Caco-2 (cell line): ENCODE measurements around the gene ZFAND4. TPM values are rescaled to one million over a fixed set of nuclear protein-coding genes. Genes with fewer than 3 reads are reported as not detected.

Experiments
- BruUV-seq: library from RNA; stranded (reverse); fragments of 400-500 nt; replicated peaks from 2 replicates; lab custom pipeline; 2021; lab: Mats Ljungman, UMichigan
- CTCF ChIA-PET: fragments of 300-600 bp; sonication (Branson Sonifier 250); formaldehyde crosslinking; loops from one replicate; lab custom pipeline; 2022; ENCODE audit warnings: antibody characterized with exemption; lab: Charles Lee
- POLR2A ChIA-PET: fragments of 300-600 bp; sonication (Branson Sonifier 250); formaldehyde crosslinking; loops from one replicate; lab custom pipeline; 2022; ENCODE audit warnings: antibody characterized with exemption; lab: Charles Lee
- DNase-seq, 2 experiments: peaks; one replicate each; pipeline versions ENCODE4 v3.0.0 to v3.0.0-alpha.2; 2020 to 2022
- H3K27me3 ChIP-seq: replicated peaks from 2 replicates; pipeline ENCODE4 v1.6.0; 2011; ENCODE audit warnings: low read length; ENCODE audit not compliant: control insufficient read depth, insufficient read depth
- H3K36me3 ChIP-seq: 2 replicates; pipeline ENCODE4 v1.5.1; 2011; ENCODE audit warnings: low read length; ENCODE audit not compliant: control insufficient read depth, insufficient read depth
- H3K4me1 ChIP-seq: fragments of 250-450 bp; sonication (Bioruptor Pico); 2 replicates; pipeline ENCODE4 v1.5.1; 2020; ENCODE audit warnings: mild to moderate bottlenecking
- H3K4me3 ChIP-seq: 2 replicates; pipeline ENCODE4 v1.5.1; 2011; ENCODE audit warnings: low read depth, mild to moderate bottlenecking, control low read depth, low read length
- H3K9me3 ChIP-seq: fragments of 250-450 bp; sonication (Bioruptor Pico); 2 replicates; pipeline ENCODE4 v1.5.1; 2020; ENCODE audit warnings: mild to moderate bottlenecking, moderate library complexity
- H3K27ac Mint-ChIP-seq: one replicate; pipeline ENCODE4 v1.8.0; 2022; ENCODE audit warnings: mixed read lengths; ENCODE audit not compliant: unreplicated experiment
- H3K27me3 Mint-ChIP-seq: one replicate; pipeline ENCODE4 v1.8.0; 2022; ENCODE audit warnings: mixed read lengths; ENCODE audit not compliant: insufficient read depth, unreplicated experiment
- H3K36me3 Mint-ChIP-seq: one replicate; pipeline ENCODE4 v1.8.0; 2022; ENCODE audit warnings: mild to moderate bottlenecking, mixed read lengths; ENCODE audit not compliant: insufficient read depth, unreplicated experiment
- H3K4me1 Mint-ChIP-seq: one replicate; pipeline ENCODE4 v1.8.0; 2022; ENCODE audit warnings: low read depth, mixed read lengths; ENCODE audit not compliant: unreplicated experiment
- H3K4me3 Mint-ChIP-seq: one replicate; pipeline ENCODE4 v1.8.0; 2022; ENCODE audit warnings: mild to moderate bottlenecking, moderate library complexity, mixed read lengths; ENCODE audit not compliant: unreplicated experiment
- H3K9me3 Mint-ChIP-seq: one replicate; pipeline ENCODE4 v1.8.0; 2022; ENCODE audit warnings: mixed read lengths; ENCODE audit not compliant: unreplicated experiment
- CTCF ChIP-seq, 2 experiments: fragments of 200-600 bp in 1 of 2; IDR thresholded peaks; 1 replicate in 1 of 2; 2 replicates in 1 of 2; pipeline versions ENCODE4 v1.5.1 to v1.8.0; 2011 to 2022; ENCODE audit warnings: antibody characterized with exemption in 1 of 2, control low read depth in 1 of 2, inconsistent platforms in 1 of 2, low read depth in 1 of 2, low read length in 1 of 2, mild to moderate bottlenecking in 1 of 2, moderate library complexity in 1 of 2; ENCODE audit not compliant: insufficient read depth in 1 of 2, severe bottlenecking in 1 of 2, unreplicated experiment in 1 of 2
- intact Hi-C: fragments of 100-400 bp; cut with micrococcal nuclease; formaldehyde crosslinking; loops from one replicate; pipeline ENCODE4 v1.10.0; 2022; ENCODE audit not compliant: unreplicated experiment
- total RNA-seq: library from RNA; stranded (reverse); gene quantifications from 2 replicates; pipeline ENCODE4 v1.2.3, GENCODE V29; 2022

ZFAND4 gene
- total RNA-seq, 1 experiment from 2014 or later, result 9.3 TPM

- Histone ChIP-seq H3K4me3 (no peak overlapping the region), H3K36me3 (no peaks in the 10 kb centered on the region), H3K27me3 (no peaks in the 10 kb centered on the region), H3K4me1 (no peaks in the 10 kb centered on the region), H3K9me3 (no peaks in the 10 kb centered on the region)
- intact Hi-C loops, result no loop called here
- H3K36me3 Mint-ChIP-seq, result no peaks in the 10 kb centered on the region
- no peaks in the 10 kb centered on the region for H3K27me3 Mint-ChIP-seq
- no peaks in the 10 kb centered on the region for H3K4me1 Mint-ChIP-seq
- no TSS peak for BruUV-seq
- H3K4me3 Mint-ChIP-seq, result no peak overlapping the region
- POLR2A ChIA-PET, result no interaction called here
- TF ChIP-seq CTCF (IDR thresholded peaks at IDR 0.05; ENCODE audit: insufficient read depth in 1 of 2, low read depth in 1 of 2, low read length in 1 of 2, severe bottlenecking in 1 of 2, unreplicated experiment in 1 of 2), result no peak
- no peaks in the 10 kb centered on the region for H3K9me3 Mint-ChIP-seq
- CTCF ChIA-PET, result no interaction called here
- H3K27ac Mint-ChIP-seq, result no peak overlapping the region
- DNase-seq, result no peak
Observed at GRCh38 chr10:45614869-45615268, 57.7 kb downstream of the ZFAND4 start.

GRCh38 chr10:45612741-45613140, 59.8 kb downstream of the ZFAND4 start:
- no peak overlapping the region for H3K27ac Mint-ChIP-seq
- POLR2A ChIA-PET, result no interaction called here
- Histone ChIP-seq H3K4me1 (no peaks in the 10 kb centered on the region), H3K4me3 (no peak overlapping the region), H3K36me3 (no peaks in the 10 kb centered on the region), H3K27me3 (no peaks in the 10 kb centered on the region), H3K9me3 (no peaks in the 10 kb centered on the region)
- no peaks in the 10 kb centered on the region for H3K27me3 Mint-ChIP-seq
- intact Hi-C loops, result no loop called here
- no peak overlapping the region for H3K4me3 Mint-ChIP-seq
- no peak for DNase-seq
- H3K4me1 Mint-ChIP-seq, result no peaks in the 10 kb centered on the region
- TF ChIP-seq CTCF (IDR thresholded peaks at IDR 0.05; ENCODE audit: insufficient read depth in 1 of 2, low read depth in 1 of 2, low read length in 1 of 2, severe bottlenecking in 1 of 2, unreplicated experiment in 1 of 2), result no peak
- no peaks in the 10 kb centered on the region for H3K36me3 Mint-ChIP-seq
- CTCF ChIA-PET, result no interaction called here
- no TSS peak for BruUV-seq
- H3K9me3 Mint-ChIP-seq, result no peaks in the 10 kb centered on the region

- Histone ChIP-seq H3K4me1 (no peaks in the 10 kb centered on the region), H3K9me3 (no peaks in the 10 kb centered on the region), H3K27me3 (no peaks in the 10 kb centered on the region), H3K36me3 (no peaks in the 10 kb centered on the region), H3K4me3 (no peak overlapping the region)
- ChIA-PET POLR2A (no interaction called here), CTCF (no interaction called here)
- Mint-ChIP-seq H3K4me1 (no peaks in the 10 kb centered on the region), H3K27me3 (peaks cover 3% of the 10 kb centered on the region), H3K27ac (no peak overlapping the region), H3K4me3 (no peak overlapping the region), H3K9me3 (no peaks in the 10 kb centered on the region), H3K36me3 (no peaks in the 10 kb centered on the region)
- no TSS peak for BruUV-seq
- no peak for DNase-seq
- intact Hi-C loops, result no loop called here
- TF ChIP-seq CTCF (IDR thresholded peaks at IDR 0.05; ENCODE audit: insufficient read depth in 1 of 2, low read depth in 1 of 2, low read length in 1 of 2, severe bottlenecking in 1 of 2, unreplicated experiment in 1 of 2), result no peak
Observed at GRCh38 chr10:45608052-45608451, 64.5 kb downstream of the ZFAND4 start.
